GM19397 (cell line): ENCODE measurements around the gene PIGU.
"Not testable (repeated sequence)": the region's sequence is repeated elsewhere in the genome, so short reads cannot be mapped to it uniquely, and the experiment has no call there.

Source experiments
- ATAC-seq: cut with Tn5 transposase; IDR thresholded peaks from one replicate; pipeline ENCODE4 v1.9.1; 2021; ENCODE audit warnings: mild to moderate bottlenecking, moderate library complexity; ENCODE audit not compliant: unreplicated experiment

PIGU gene

DNA sequence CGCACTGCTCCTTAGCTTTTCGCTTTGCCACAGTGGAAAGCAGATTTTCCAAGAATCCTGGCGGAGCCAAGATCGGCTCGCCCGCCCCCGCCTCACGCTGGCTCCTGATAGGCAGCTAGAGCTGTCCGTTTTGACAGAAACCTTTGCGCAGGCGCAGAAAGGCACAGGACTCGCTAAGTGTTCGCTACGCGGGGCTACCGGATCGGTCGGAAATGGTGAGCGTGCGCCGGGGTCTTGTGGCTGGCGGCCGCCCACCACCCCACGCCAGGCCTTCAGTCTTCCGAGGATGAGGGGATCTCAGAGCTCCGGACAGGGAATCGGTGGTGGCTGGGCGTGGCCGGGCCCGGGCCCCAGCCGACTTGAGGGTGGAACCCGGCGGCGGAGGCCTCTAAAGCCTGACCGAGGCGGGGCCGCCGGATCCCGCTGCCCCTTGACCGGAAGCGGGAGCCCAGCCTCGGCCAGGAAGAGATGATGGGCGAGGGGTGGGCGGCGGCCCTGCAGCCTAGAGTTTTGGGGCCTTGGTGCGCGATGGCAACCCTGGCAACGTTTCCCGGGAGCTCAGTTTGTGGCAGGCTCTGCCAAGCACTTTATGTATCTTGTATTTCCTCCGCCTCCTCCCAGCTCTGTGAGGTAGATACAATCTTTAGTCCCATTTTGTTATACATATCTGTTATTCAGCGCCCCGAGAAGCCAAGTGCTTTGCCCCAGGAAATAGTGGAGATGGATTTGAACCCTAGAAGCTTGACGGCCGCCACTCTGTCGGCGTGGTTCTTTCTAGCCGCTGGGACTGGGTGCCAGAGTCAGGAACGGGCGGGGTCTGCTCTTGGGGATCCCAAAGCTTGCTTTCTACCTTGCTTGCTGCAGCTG, 160.4 kb downstream of the PIGU start, which contains the start of gene DYNLRB1:
Gene DYNLRB1 (plus strand): TSS at position 176 of the 867 bp plus-strand sequence. CDS start 37 bp downstream, at position 213.
- peak; percentile 74 for ATAC-seq

GRCh38 chr20:34515484-34516246, 161.2 kb downstream of the PIGU start:
- peak; percentile 44 for ATAC-seq

DNA sequence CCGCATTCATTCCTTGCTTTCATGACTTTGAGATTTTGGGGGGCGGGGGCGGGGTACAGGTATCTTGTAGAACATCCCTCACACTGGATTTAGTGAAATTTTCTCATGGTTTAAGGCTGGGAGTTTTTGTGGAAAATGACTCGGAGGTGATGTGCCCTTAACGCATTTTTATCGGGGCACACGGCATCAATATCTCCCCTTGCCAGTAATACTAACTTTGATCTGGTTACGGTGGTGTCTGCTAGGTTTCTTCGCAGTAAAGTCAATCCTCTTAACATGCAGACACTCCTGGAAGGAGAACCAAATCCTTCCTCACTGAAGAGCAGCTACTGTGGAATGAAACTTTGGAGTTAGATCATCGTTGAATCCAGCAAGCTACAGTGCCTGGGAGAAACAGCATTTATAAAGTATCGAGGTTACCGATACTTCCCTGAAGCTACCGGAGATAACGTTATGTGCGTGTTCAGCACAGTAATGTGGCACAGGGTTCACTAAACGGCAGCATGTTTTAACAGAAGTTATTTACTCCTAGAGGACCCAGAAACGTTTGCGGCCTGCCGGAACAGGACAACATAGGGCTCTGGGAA, 161.9 kb downstream of the PIGU start:
- no peak for ATAC-seq

GRCh38 chr20:34514034-34514433, 162.9 kb downstream of the PIGU start:
- ATAC-seq, result not testable (repeated sequence)

DNA sequence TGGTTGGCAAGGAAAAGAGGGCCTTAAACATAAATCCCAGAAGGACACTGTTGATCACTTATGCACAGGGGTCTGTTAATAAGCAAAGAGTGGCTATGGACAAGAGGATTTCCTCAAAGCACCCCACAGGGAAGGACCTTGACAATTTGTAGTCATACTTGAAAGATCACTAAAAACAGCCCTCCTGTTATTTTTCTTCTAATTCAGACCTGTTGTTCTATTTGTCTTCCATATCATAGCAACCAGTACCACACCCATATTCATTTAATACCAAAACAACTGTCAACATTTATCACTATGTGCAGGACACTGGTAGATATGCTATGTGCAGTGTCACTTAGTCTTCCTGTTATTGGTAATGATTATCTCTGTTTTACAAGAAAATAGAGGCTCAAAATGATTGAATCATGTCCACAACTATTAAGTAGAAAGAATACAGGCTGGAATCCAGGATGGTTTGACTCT, 163.9 kb downstream of the PIGU start:
- ATAC-seq, result no peak

DNA sequence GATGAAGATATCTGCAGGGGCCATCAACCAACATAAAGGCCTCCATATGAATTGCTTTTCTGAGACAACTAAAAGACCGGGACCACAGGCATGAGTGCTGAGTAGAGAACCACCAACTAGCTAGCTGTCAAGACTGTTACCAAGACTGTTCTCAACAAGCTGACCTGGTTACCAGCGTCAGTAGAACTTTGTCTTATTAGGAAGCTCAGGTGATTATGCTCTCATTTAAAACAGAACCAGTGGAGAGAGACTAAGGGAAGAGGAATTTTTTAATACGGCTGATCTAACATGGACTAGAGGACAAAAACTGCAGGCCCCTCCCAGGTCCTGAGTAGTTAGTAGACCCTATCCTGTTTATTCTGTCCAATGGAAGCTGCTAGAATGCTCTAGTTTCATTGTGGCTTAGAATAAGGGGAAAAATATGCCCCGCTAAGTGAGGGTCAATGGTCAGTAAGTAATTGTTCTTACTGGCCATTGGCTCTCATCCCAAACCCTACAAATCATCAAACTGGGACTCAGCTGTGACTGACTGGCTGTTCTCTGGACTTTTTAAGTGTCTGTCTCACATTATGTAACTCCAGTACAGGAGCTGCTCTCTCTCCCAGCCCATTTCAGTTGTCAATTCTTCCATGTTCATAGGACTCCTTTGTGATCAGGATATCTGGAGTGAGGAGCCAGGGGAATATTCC, 164.5 kb downstream of the PIGU start:
- ATAC-seq, result no peak

- ATAC-seq, result no peak
These were observed 165.0 kb downstream of the PIGU start for GRCh38 chr20:34511891-34512265.

- ATAC-seq, result no peak
These were observed 166.3 kb downstream of the PIGU start for GRCh38 chr20:34510575-34510974.
